ENCODE data around the gene DHRS11. TPM values are rescaled to one million over a fixed set of nuclear protein-coding genes. Genes with fewer than 3 reads are reported as not detected.

Gene DHRS11
- total and polyA plus RNA-seq, 2 experiments from 2014 or later: 23.4 to 36.7 TPM

DNA sequence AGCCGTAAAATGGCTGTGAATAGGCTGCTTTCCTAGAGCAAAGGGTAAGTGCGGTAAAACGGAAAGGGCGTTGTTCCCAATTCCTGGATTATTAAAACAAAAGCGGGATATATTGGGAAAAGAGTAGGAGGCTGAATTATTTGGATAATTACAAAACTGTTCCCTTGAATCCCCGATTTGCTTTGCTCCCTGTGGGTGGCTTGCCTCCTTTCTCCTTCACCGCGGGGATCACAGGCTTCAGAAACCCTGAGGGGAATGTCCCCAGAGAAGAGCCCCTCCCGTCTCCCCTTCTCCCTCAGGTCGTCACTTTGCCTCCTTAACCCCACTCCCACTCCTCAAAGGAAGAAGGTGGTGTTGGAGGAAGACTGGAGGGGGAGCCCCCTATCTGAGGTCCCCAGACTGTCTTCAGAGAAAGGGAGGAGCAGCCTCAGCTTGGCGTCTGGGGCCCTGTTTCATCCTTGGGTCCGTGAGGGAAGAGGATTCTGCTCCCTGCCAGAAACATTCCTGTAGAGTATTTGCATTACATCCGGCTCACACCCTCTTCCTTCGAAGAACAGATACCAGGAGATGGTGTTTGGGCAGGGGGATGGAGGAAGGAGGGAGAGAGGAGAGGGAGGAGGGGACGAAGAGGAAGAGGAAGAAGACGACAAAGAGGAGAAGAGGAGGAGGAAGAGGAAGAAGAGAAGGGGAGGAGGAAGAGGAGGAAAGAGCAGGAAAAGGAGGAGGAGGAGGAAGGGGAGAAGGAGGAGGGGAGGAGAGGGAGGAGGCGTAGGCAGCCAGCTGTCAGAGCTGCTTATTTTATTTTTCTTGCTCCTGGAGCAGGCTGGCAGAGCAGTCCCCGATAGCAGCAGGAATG, 41.5 kb downstream of the DHRS11 start:
- ATAC-seq (peak; percentile 74), DNase-seq (ENCODE audit: low spot score) (peak; percentile 84)
- no peak overlapping the region for H3K27ac ChIP-seq (ENCODE audit: low read depth)
- peaks cover 22% of the 10 kb centered on the region for H3K27me3 Mint-ChIP-seq (ENCODE audit: insufficient read depth, low read depth, poor library complexity)
- H3K4me2 ChIP-seq: peak overlapping the region; percentile 80
- H3K27ac Mint-ChIP-seq: no peak overlapping the region
- H3K9me3 Mint-ChIP-seq: no peaks in the 10 kb centered on the region
- peaks cover 23% of the 10 kb centered on the region for H3K4me1 ChIP-seq (ENCODE audit: insufficient read depth)
- peak overlapping the region; percentile 73 for H2AFZ ChIP-seq
- H3K36me3 Mint-ChIP-seq (ENCODE audit: low read depth): no peaks in the 10 kb centered on the region
- H3K4me3 ChIP-seq: peak overlapping the region; percentile 46
- H3K36me3 ChIP-seq (ENCODE audit: insufficient read depth): no peaks in the 10 kb centered on the region
- H4K20me1 ChIP-seq (replicated peaks; ENCODE audit: insufficient read depth): no peaks in the 10 kb centered on the region
- peaks cover 40% of the 10 kb centered on the region for H3K4me1 Mint-ChIP-seq
- H3F3A ChIP-seq (replicated peaks; ENCODE audit: low read depth): peaks cover 6% of the 10 kb centered on the region; the same call in 1 of the 2 replicates
- no peaks in the 10 kb centered on the region; the same call in none of the 2 replicates for H3K27me3 ChIP-seq (ENCODE audit: insufficient read depth)
- TF ChIP-seq EZH2 (IDR thresholded peaks at IDR 0.05; ENCODE audit: low read depth, unreplicated experiment): no peak
- TF ChIP-seq, protein P1, sequence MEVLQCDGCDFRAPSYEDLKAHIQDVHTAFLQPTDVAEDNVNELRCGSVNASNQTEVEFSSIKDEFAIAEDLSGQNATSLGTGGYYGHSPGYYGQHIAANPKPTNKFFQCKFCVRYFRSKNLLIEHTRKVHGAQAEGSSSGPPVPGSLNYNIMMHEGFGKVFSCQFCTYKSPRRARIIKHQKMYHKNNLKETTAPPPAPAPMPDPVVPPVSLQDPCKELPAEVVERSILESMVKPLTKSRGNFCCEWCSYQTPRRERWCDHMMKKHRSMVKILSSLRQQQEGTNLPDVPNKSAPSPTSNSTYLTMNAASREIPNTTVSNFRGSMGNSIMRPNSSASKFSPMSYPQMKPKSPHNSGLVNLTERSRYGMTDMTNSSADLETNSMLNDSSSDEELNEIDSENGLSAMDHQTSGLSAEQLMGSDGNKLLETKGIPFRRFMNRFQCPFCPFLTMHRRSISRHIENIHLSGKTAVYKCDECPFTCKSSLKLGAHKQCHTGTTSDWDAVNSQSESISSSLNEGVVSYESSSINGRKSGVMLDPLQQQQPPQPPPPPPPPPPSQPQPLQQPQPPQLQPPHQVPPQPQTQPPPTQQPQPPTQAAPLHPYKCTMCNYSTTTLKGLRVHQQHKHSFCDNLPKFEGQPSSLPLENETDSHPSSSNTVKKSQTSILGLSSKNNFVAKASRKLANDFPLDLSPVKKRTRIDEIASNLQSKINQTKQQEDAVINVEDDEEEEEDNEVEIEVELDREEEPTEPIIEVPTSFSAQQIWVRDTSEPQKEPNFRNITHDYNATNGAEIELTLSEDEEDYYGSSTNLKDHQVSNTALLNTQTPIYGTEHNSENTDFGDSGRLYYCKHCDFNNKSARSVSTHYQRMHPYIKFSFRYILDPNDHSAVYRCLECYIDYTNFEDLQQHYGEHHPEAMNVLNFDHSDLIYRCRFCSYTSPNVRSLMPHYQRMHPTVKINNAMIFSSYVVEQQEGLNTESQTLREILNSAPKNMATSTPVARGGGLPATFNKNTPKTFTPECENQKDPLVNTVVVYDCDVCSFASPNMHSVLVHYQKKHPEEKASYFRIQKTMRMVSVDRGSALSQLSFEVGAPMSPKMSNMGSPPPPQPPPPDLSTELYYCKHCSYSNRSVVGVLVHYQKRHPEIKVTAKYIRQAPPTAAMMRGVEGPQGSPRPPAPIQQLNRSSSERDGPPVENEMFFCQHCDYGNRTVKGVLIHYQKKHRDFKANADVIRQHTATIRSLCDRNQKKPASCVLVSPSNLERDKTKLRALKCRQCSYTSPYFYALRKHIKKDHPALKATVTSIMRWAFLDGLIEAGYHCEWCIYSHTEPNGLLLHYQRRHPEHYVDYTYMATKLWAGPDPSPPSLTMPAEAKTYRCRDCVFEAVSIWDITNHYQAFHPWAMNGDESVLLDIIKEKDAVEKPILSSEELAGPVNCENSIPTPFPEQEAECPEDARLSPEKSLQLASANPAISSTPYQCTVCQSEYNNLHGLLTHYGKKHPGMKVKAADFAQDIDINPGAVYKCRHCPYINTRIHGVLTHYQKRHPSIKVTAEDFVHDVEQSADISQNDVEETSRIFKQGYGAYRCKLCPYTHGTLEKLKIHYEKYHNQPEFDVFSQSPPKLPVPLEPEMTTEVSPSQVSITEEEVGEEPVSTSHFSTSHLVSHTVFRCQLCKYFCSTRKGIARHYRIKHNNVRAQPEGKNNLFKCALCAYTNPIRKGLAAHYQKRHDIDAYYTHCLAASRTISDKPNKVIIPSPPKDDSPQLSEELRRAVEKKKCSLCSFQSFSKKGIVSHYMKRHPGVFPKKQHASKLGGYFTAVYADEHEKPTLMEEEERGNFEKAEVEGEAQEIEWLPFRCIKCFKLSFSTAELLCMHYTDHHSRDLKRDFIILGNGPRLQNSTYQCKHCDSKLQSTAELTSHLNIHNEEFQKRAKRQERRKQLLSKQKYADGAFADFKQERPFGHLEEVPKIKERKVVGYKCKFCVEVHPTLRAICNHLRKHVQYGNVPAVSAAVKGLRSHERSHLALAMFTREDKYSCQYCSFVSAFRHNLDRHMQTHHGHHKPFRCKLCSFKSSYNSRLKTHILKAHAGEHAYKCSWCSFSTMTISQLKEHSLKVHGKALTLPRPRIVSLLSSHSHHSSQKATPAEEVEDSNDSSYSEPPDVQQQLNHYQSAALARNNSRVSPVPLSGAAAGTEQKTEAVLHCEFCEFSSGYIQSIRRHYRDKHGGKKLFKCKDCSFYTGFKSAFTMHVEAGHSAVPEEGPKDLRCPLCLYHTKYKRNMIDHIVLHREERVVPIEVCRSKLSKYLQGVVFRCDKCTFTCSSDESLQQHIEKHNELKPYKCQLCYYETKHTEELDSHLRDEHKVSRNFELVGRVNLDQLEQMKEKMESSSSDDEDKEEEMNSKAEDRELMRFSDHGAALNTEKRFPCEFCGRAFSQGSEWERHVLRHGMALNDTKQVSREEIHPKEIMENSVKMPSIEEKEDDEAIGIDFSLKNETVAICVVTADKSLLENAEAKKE (CRISPR knock-in tag; IDR thresholded peaks at IDR 0.05): no peak
- peak overlapping the region; percentile 47 for H3K4me3 Mint-ChIP-seq
- H3K9me2 ChIP-seq (ENCODE audit: insufficient read depth): no peaks in the 10 kb centered on the region
- no peaks in the 10 kb centered on the region for H3K79me2 ChIP-seq (replicated peaks; ENCODE audit: insufficient read depth)

DNA sequence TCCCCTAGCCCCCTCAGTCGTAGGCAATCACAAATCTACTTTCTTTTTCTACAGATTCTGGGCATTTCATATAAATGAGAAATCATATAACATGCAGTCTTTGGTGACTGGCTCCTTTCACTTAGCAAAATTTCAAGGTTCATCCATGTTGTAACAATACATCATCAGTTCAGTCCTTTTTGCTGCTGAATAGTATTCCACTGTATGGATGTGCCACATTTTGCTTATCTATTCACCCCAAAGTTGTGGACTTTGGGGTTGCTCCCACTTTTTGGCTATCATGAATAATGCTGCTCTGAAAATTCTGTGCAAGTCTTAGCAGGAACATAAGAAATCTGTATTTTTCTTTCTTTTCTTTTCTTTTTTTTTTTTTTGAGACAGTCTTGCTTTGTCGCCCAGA, 48.7 kb downstream of the DHRS11 start:
- Mint-ChIP-seq H3K4me3 (no peak overlapping the region), H3K27ac (no peak overlapping the region), H3K36me3 (ENCODE audit: low read depth) (no peaks in the 10 kb centered on the region), H3K27me3 (ENCODE audit: insufficient read depth, low read depth, poor library complexity) (peaks cover 55% of the 10 kb centered on the region), H3K4me1 (peaks cover 23% of the 10 kb centered on the region), H3K9me3 (no peaks in the 10 kb centered on the region)
- Histone ChIP-seq H3K27ac (ENCODE audit: low read depth) (no peak overlapping the region), H3K36me3 (ENCODE audit: insufficient read depth) (no peaks in the 10 kb centered on the region), H3K9me2 (ENCODE audit: insufficient read depth) (no peaks in the 10 kb centered on the region), H4K20me1 (replicated peaks; ENCODE audit: insufficient read depth) (no peaks in the 10 kb centered on the region; the same call in 1 of the 2 replicates), H3K4me3 (no peak overlapping the region; the same call in 1 of the 2 replicates), H3K79me2 (replicated peaks; ENCODE audit: insufficient read depth) (no peaks in the 10 kb centered on the region), H2AFZ (no peak overlapping the region), H3K27me3 (ENCODE audit: insufficient read depth) (peaks cover 66% of the 10 kb centered on the region), H3K4me2 (no peak overlapping the region), H3K4me1 (ENCODE audit: insufficient read depth) (peaks cover 13% of the 10 kb centered on the region; the same call in 1 of the 2 replicates), H3F3A (replicated peaks; ENCODE audit: low read depth) (peaks cover 11% of the 10 kb centered on the region)
- no peak for ATAC-seq
- no peak for DNase-seq (ENCODE audit: low spot score)
- TF ChIP-seq, protein P1 (CRISPR knock-in tag; IDR thresholded peaks at IDR 0.05): no peak
- TF ChIP-seq ZNF331 (CRISPR knock-in tag; IDR thresholded peaks at IDR 0.05; ENCODE audit: low read depth): no peak
